ENCODE results near the gene ZNF583. TPM values are rescaled to one million over a fixed set of nuclear protein-coding genes. Genes with fewer than 3 reads are reported as not detected.

Gene ZNF583
- total and polyA plus RNA-seq, 2 of the 13 experiments (the other 11 are each of a cell fraction or from before 2014, with no cell fraction given) = 0.65 to 5.3 TPM

- TF ChIP-seq USF2 (IDR thresholded peaks at IDR 0.05; ENCODE audit: low read depth, low read length) = no peak
- no peak for TF ChIP-seq USF2 (CRISPR knock-in tag; IDR thresholded peaks at IDR 0.05; ENCODE audit: borderline replicate concordance)
- peak; percentile 79 for TF ChIP-seq ARNT2 (CRISPR knock-in tag; IDR thresholded peaks at IDR 0.05; ENCODE audit: low read depth)
- no peak for TF ChIP-seq RAD51 (IDR thresholded peaks at IDR 0.05; ENCODE audit: borderline replicate concordance)
- no peak for TF ChIP-seq NR1H2 (CRISPR knock-in tag; IDR thresholded peaks at IDR 0.05; ENCODE audit: borderline replicate concordance, low read depth)
- no peak for TF ChIP-seq ZHX1 (CRISPR knock-in tag; IDR thresholded peaks at IDR 0.05; ENCODE audit: low read depth)
- no peak for TF ChIP-seq MTF2 (CRISPR knock-in tag; IDR thresholded peaks at IDR 0.05; ENCODE audit: borderline replicate concordance)
- TF ChIP-seq CBX5 (CRISPR knock-in tag; IDR thresholded peaks at IDR 0.05; ENCODE audit: borderline replicate concordance) = no peak
- no peak for TF ChIP-seq RERE (CRISPR knock-in tag; IDR thresholded peaks at IDR 0.05; ENCODE audit: low read depth)
- TF ChIP-seq ZBTB4 (CRISPR knock-in tag; IDR thresholded peaks at IDR 0.05; ENCODE audit: borderline replicate concordance) = no peak
- TF ChIP-seq HNRNPLL (IDR thresholded peaks at IDR 0.05; ENCODE audit: low read depth, low read length, poor library complexity, severe bottlenecking) = peak; percentile 66
- no peak for TF ChIP-seq NAIF1 (CRISPR knock-in tag; IDR thresholded peaks at IDR 0.05; ENCODE audit: borderline replicate concordance)
- TF ChIP-seq SMAD1 (CRISPR knock-in tag; IDR thresholded peaks at IDR 0.05; ENCODE audit: borderline replicate concordance, low read depth) = peak; percentile 90; the same call in 1 of the 2 replicates
Measured at GRCh38 chr19:56403764-56404704, at the start of gene ZNF583 (continued).

Data from HepG2 (cell line).